Stimulated activated CD4-positive, alpha-beta T cell treated with anti-CD3 and anti-CD28 coated beads, Interleukin-15, amount 100 ng/mL, for 48 hours (primary cell): Measurements from ENCODE around the gene MGAT1.

Experiments used
- DNase-seq, 2 donors: peaks; one replicate each; pipeline ENCODE4 v3.0.0-alpha.2; 2020; ENCODE audit warnings: low read depth in 2 of 2

Gene MGAT1

DNA sequence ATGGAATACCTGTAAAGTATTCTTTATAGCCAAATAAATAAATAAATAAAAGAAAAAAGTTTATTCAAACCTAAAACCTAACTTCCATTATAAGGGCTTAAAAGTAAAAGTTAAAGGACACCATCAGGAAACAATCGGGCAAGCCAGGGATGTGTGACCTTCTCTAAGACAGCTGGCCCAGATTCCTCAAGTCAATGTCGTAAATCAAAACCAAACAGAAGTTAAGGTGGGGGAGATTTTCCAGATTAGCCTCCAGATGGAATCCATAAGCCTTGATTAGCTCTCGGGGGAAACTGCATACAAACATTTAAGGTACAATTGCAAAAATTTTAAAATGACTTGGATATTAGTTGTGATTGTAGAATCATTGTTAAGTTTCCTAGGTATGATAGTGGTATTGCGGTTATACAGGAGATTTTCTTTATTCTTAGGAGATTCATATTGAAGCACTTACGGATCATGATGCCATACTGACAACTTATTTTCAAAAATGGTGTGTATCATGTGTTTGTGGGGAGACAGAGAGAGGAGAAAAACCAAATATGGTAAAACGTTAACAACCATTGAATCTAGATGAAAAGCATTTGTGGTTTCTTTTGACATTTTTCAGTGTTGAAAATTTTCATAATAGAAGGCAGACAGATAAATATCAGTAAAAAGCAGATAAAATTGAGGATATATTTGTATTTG lies 21.5 kb upstream of the MGAT1 start:
- no peak for DNase-seq

- no peak for DNase-seq
These were observed 20.7 kb upstream of the MGAT1 start for GRCh38 chr5:180823346-180823745.

DNA sequence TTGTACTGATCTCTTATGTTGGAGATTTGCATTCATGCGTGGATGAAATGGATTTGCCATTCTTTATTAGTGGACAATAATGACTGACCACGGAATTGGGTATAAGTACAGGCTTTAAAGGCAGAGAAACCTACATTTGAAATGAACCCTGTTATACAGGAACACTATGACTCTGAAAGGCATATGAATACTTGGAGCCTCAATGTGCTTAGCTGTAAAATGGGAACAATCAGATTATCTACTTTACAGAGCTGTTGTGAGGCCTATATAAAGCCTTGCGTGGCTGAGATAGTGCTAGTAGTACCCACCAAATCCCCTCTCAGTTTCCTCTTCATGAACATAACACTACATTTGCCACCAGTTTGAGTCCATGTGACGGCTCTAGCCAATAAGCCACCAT lies 18.9 kb upstream of the MGAT1 start:
- DNase-seq, result no peak

DNA sequence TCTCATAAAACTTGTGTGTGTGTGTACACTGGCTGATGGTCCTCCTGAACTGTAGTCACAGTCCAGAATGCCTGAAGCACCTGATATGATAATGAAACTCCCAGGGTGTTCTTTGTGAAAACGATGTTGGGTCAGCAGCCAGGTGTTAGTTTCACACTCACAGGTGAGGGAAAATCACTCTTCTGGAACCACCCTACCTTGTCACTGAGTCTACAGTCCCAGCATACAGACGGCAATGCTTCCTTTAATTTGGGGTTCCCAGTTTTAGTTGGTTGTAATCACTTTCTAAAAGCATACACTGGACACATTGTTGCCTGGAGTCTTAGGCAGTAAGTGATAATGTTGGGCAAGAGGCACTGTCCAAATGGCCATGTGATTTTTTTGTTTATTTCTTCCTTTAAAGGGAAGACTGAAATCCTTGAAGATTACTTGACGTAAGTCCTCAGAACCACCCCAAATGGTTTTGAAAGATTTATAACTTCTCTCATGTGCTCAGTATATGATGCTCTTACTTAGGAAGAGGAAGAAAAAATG lies 18.2 kb upstream of the MGAT1 start:
- DNase-seq, result no peak

DNA sequence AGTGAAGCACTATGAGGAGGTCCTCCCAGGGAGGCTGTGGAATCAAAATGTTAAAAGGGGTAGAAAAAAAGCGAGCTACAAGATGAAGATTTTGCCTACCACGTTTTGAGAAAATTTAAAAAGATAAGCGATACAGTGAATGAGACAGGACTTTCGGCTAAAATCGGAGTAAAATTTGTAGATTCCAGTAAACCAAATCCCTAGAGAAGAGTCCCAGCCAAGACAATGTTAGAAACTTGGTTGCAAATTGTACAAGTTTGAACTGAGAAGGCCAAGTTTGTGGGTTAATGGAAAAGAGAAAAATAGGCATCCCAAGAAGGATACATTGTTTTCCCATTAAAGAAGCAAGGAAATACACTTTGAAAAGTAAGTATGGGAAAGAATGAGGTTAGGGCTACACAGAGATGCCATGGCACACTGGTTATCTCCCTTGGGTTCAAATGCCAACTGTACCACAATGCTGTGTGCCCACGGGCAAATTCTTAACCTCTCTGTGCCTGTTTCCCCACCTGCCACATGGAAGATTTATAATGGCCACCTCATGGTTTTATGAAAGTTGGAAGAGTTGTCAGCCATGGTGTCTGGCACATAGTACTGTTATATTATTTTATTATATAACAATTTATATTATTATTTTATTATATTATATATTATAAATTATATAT lies 16.2 kb upstream of the MGAT1 start:
- DNase-seq, result no peak

DNA sequence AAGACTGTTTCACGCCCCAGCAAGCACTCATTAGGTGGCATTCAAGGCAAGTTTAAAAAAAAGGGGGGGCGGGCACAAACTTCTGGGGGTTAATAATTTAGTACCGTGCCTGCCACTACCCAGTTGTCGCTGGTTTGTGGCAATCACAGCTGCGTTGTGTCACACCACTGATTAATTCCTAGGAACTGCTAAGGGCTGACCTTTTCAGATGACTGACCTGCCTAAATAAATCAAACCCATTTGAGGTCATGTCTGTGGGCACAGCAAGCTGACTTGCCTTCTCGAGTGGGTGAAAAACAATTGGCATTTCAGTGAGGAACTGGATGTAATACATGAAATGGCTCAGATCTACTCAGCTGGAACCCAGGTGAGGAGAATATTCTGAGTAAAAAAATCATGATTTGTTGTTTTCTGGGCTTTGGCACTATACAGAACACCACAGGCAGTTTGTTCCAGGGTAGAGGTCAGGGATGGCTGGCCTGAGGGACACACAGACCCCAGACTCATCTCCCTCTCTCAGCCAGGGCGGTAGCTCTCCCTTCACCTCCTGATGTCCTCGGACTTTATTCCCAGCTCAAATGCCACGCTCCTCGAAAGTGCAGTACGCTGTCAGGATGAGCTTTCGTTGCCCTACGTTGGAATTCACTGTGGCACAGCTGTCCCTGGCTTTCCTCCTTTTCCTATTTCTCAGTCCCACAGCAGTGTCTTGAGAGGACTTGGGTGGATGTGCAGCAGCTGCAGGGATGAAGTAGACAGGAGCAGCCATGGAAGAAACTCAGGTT lies 15.5 kb upstream of the MGAT1 start:
- no peak for DNase-seq

- DNase-seq, result no peak
These were observed 14.3 kb upstream of the MGAT1 start for GRCh38 chr5:180816608-180817534.

DNA sequence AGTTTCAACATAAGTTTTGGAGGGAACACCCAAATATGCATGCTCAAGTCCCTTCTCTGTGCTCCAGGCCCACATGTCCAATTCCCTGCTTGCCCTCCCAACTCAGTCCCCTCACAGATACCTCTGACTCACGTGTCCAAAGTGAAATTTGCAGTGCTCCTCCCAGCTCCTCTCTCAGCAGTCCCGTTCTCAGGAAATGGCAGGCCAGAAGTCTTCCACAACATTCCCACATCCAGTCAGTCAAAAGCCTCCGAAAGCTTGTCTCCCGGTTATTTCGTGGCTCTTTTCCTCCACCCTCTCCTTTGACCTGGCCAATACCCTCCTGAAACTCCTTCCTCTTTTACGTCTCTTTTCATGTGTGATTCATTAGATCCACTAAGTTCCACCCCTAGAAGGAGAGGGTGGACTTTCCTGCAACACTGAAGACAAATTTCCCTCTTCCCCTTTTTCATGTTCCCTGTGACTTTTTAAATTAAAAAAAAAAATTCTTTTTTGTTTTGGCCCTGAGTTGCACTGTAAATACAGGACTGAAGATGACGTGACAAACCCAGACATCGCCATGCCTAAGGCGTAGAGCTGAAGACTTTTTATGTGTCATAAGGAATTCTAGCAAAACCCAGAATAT lies 12.8 kb upstream of the MGAT1 start:
- no peak for DNase-seq

DNA sequence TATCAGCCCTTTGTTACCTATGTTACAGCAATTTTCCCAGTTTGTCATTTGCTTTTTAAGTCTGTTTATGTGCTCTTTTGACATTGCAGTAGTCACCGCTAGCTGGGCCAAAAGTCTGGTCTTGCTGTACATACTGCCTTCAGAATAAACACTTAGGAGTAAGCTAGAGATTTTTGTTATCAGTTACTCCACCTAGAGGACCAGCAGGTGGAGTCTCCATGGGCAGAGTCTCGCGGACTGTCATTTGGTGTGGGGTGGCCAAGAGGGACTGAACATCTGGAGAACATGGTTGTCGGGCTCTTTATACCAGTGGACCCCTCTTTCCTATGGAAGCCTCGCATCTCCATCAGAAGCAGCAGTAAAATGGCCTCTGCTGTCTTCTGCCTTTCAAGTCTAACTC lies 10.8 kb upstream of the MGAT1 start:
- no peak for DNase-seq

DNA sequence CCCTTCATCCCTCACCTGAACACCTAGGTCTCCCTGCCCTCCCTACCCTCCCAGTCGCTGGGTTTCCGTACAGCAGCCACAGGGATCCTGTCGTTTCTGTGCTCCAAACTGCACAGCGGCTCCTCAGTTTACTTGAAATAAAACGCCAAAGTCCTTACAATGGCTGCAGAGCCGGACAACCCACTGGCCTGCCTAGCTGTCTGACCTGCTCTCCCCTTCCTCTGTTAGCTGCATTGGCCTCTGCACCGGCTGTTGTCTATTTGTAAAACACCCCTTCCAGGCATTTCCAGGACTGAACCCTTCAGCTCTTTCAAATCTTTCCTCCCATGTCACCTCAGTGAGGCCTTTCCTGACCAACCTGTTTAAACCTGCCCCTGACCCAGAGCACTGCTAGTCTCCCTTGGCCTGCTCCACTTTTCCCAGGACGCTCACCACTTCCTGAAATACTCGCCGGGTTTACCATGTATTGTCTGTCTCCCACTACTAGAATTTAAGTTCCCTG lies 9.1 kb upstream of the MGAT1 start:
- DNase-seq, result no peak

DNA sequence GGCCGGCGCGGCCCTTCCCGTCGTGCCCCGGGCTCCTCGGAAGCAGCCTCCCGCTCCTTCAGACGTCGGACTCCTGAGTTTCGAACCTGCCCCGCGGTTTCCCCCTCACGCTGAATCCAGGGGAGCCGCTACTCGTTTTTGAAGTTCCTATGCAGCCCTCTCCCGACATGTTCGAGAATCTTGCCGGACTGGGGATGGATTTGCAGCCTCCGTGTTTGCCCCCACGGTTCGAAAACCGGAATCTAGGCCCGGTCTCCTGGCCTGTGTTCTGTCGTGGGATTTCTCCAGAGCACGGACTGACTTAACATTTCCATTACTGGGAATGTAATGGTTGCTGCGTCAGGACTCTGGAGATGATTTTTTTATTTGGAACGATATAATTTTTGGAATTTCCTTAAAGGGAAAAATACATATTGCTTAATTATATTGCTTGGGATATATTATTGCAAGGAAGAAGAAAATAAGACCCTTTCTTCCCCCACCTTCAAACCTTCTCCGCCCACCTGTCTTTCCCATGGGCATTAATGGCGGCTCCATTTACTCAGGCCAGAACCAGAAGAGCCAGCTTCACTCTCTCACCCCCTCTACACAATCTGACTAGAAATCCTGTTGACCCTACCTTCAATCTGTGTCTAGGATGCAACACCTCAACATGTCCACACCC lies 8.5 kb upstream of the MGAT1 start:
- DNase-seq, result no peak

GRCh38 chr5:180810210-180810958 lies 7.8 kb upstream of the MGAT1 start:
- peak; percentile 91 to 93 for DNase-seq

- peak; percentile 79 to 82 for DNase-seq
These were observed 7.0 kb upstream of the MGAT1 start for GRCh38 chr5:180809403-180810209.

DNA sequence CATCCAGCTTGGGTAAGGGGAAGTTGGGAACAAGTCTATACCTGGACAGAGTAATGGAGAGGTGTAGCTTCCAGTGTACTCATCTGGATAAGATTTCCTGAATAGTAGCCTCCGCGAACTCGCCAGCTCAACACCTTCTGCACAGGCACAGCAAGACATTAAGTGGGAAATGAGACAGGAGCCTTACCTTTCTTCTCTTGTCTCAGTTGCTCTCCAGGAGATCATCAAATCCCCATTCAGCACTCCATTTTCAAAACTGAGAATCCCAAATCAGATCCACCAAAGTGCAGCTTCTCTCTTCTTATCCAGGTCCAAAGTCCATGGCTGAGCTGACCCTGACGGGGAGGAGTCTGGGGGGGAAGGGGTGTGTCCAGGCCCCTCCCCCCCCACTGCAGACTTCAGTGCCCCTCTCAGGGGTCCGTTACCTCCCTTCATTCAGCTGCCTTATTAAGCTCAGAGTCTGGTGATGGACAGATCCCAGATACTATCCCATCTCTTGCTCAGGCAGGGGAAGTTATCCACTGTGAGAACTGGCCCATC lies 5.9 kb upstream of the MGAT1 start:
- no peak for DNase-seq

DNA sequence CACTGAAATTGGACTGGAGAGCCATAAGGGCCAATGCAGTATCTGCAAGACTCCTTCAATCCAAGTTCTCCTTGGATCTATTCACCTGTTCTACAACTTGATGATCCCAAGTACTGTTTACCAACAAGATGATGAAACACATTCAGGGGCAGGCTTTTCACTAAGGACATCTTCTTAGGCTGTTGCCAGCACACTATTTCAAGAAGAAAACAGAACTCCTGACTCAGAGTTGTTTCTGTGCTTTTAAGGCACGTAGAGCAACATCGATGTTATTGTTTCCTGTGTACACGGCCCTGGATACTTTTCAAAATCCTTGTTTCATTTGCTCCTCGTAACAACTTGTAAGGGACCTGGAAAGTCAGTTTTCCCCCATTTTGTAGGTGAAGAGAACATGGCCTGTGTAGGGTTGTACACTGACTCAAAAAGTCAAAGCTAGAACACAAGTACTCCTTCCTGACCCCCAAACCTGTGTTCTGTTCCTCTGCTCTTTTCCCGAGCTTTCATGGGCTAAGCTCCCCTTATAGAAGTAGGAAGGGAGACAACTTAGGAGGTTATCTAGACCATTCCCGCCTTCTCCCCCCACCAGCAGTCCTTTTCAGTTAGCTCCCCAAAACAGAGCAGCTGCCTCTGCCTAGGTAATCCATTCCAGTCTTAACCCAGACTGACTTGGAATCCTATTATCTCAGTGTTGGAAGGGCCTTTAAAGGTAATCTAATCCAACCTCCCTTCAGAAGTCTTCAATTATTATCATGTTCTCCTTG lies 5.2 kb upstream of the MGAT1 start:
- no peak for DNase-seq

DNA sequence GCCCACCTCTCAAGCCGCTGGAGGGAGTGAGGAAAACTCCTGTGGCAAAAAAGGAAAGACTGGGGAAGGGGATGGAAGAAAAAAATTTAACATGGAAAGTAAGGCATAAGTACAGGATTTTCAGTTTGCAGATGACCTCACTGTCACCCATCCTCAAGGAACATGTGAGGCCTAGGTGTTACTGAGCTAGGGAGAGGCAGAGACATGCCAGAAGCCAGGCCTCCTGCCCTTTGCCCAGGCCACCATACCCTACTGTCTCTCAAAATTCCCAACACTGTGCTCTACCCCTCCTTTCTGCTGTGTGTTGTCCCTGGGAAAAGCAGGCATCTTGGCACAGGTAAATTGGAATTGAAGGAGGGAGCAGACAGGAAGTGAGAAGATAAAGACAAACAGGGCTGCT lies 4.4 kb upstream of the MGAT1 start:
- DNase-seq, result no peak

GRCh38 chr5:180806351-180807011 lies 3.9 kb upstream of the MGAT1 start:
- no peak for DNase-seq
